HG03039 (cell line): Measurements from ENCODE around the gene VPREB3.
"Not testable (repeated sequence)": the region's sequence is repeated elsewhere in the genome, so short reads cannot be mapped to it uniquely, and the experiment has no call there.

Source experiments
- ATAC-seq: cut with Tn5 transposase; IDR thresholded peaks from one replicate; pipeline ENCODE4 v1.9.1; 2021; ENCODE audit warnings: mild to moderate bottlenecking, moderate library complexity; ENCODE audit not compliant: unreplicated experiment

Gene VPREB3

GRCh38 chr22:23744485-23744884, 9.7 kb downstream of the VPREB3 start:
- no peak for ATAC-seq

- no peak for ATAC-seq
These were observed 10.2 kb downstream of the VPREB3 start for GRCh38 chr22:23744001-23744400.

- no peak for ATAC-seq
These were observed 10.9 kb downstream of the VPREB3 start for GRCh38 chr22:23743303-23743705.

GRCh38 chr22:23742505-23743264, 11.5 kb downstream of the VPREB3 start:
- no peak for ATAC-seq

- ATAC-seq: no peak
These were observed 16.5 kb downstream of the VPREB3 start for GRCh38 chr22:23737696-23738095.

- ATAC-seq: not testable (repeated sequence)
These were observed 26.1 kb downstream of the VPREB3 start for GRCh38 chr22:23728108-23728507.

- ATAC-seq: no peak
These were observed 31.5 kb downstream of the VPREB3 start for GRCh38 chr22:23722724-23723123.

GRCh38 chr22:23722160-23722559, 32.1 kb downstream of the VPREB3 start:
- ATAC-seq: no peak

- no peak for ATAC-seq
These were observed 33.4 kb downstream of the VPREB3 start for GRCh38 chr22:23720855-23721254.

GRCh38 chr22:23718371-23719165, 35.7 kb downstream of the VPREB3 start:
- no peak for ATAC-seq

- peak; percentile 79 for ATAC-seq
These were observed 37.1 kb downstream of the VPREB3 start for GRCh38 chr22:23716811-23717801.

- ATAC-seq: no peak
These were observed 38.3 kb downstream of the VPREB3 start for GRCh38 chr22:23715806-23716375.

GRCh38 chr22:23714596-23715578, 39.3 kb downstream of the VPREB3 start:
- ATAC-seq: no peak

- no peak for ATAC-seq
These were observed 40.3 kb downstream of the VPREB3 start for GRCh38 chr22:23713696-23714595.

GRCh38 chr22:23712256-23712655, 42.0 kb downstream of the VPREB3 start:
- no peak for ATAC-seq

- no peak for ATAC-seq
These were observed 45.1 kb downstream of the VPREB3 start for GRCh38 chr22:23709107-23709506.

GRCh38 chr22:23708270-23708669, 46.0 kb downstream of the VPREB3 start:
- ATAC-seq: no peak

GRCh38 chr22:23705358-23705757, 48.9 kb downstream of the VPREB3 start:
- no peak for ATAC-seq
